Cardiac fibroblast (primary cell): ENCODE results near the gene CARD19.

Experiments
- DNase-seq, 2 donors: peaks; one replicate each; pipeline versions ENCODE4 v3.0.0 to v3.0.0-alpha.2; 2010; ENCODE audit warnings: low read depth in 2 of 2
- H3K4me3 ChIP-seq, 2 donors: replicated peaks in 1 of 2; 1 replicate in 1 of 2; 2 replicates in 1 of 2; pipeline ENCODE4 v1.5.1; 2011; ENCODE audit warnings: low read depth in 2 of 2, low read length in 2 of 2, mild to moderate bottlenecking in 2 of 2, moderate library complexity in 1 of 2
- CTCF ChIP-seq: IDR thresholded peaks from one replicate; pipeline ENCODE4 v1.5.1; 2011; ENCODE audit warnings: low read depth, mild to moderate bottlenecking, low read length, inconsistent platforms

Gene CARD19

DNA sequence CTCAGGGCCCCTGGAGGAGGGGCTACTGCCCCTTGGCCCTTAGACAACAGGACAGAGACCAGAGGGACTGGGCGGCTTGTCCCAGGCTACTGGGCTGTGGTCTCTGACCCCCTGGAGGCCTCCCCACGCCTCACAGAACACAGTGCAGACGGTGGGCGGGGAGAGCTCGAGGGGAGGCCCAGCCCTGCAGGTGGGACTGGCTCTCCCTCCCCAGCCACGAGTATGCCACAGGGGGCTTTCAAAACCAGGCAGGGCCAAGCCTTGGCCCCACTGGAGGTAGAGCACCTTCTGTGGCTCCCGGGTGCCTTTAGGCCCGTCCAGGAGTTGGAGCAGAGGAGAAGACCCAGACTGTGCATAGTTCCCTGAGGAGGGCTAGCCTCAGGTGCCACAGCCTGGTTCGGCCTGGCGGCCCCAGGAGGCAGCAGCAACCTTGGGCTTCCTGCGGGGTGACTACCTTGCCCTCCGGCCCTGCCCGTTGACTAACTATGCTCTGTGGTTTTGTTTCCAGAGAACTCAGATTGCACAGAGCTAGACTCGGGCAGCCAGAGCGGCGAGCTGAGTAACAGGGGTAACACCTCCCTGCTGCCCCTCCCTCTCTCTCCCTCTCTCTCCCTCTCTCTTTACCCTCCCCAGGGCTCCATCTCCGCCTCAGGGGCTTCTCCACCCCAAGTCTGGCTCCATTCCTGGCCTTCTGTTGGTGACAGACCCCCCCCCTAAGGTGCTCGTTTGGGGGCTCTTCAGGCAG, 15.5 kb downstream of the CARD19 start:
- TF ChIP-seq CTCF: no peak
- H3K4me3 ChIP-seq: no peak overlapping the region
- DNase-seq: no peak

GRCh38 chr9:93112116-93112863, 16.3 kb downstream of the CARD19 start:
- H3K4me3 ChIP-seq: no peak overlapping the region
- DNase-seq: no peak

DNA sequence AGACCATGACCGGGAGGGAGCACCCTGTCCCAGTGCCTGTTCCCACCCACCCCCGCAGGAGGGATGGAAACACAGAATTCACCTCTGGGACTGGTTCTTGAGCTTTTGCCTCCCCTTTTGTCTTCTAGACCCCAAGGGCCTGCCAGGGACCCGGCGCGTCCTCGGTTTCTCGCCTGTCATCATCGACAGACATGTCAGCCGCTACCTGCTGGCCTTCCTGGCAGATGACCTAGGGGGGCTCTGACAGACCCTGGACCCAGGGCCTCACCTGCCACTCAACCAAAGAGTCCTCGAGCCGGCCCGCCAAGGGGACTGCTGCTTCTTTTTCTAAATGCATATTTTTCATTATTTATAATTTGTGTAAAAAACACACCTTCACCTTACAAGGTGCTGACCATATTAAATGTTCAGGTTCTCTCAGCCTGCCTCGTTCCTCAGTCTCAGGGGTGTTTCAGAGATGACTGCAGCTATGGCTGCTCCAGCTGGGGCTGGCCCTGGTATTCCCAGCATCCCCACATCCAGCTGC, 16.9 kb downstream of the CARD19 start:
- no peak overlapping the region for H3K4me3 ChIP-seq
- no peak for TF ChIP-seq CTCF
- no peak for DNase-seq

More at GRCh38 chr9:93112116-93112863, 16.3 kb downstream of the CARD19 start:
- TF ChIP-seq CTCF: no peak

DNA sequence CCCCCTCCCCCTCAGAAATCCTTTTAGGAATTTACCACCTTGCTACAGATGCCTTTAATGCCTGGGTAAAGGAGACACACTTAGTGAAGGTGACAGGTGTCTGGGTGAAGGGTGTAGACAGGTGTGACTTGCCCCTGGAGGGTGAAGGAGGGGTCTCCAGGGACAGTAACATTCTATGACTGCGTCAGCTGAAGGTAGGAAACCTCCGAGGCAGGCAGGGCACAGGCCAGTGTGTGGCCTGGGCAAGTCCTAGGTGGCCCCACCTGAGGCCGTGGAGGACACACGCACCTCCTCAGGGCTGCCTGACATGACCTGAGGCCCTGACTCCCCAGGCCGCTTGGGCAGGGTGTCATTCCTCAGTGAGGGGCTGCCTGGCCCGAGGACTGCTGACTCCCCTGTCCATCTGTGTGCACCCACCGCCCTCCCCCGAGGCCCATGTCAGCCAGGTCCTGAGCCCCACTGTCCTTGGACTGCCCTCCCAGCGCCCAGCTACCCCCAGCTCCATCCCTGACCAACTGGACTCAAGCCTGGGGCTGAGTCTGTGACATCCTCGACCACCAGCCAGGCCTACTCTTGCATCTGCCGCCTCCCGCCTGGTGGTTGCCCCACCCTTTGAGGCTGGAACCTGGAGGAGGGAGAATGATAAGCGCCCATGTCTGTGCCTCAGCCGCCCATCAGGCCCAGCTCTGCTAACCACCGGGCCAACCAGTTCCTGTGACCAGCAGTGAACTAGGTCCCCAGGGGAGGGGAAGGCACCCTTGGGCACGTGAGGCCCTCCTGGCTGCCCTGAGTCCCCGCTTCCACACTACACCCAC, 18.4 kb downstream of the CARD19 start:
- TF ChIP-seq CTCF: no peak
- H3K4me3 ChIP-seq: no peak overlapping the region
- DNase-seq: no peak

- H3K4me3 ChIP-seq: no peak overlapping the region
- DNase-seq: no peak
- TF ChIP-seq CTCF: no peak
Measured at GRCh38 chr9:93114984-93115335, 18.9 kb downstream of the CARD19 start.

- no peak for TF ChIP-seq CTCF
- DNase-seq: no peak
- H3K4me3 ChIP-seq: no peak overlapping the region
Measured at GRCh38 chr9:93115486-93116071, 19.6 kb downstream of the CARD19 start.
